Mesothelial cell of epicardium (in vitro differentiated cells): Measurements from ENCODE around the gene STK17B. TPM values are rescaled to one million over a fixed set of nuclear protein-coding genes. Genes with fewer than 3 reads are reported as not detected.

Experiments used
- DNase-seq, 2 experiments: peaks; one replicate each; pipeline ENCODE4 v3.0.0; 2021; ENCODE audit warnings: low spot score in 2 of 2; ENCODE audit not compliant: unreplicated experiment in 2 of 2
- H3K27ac Mint-ChIP-seq: 2 replicates; pipeline ENCODE4 v1.8.0; 2021; ENCODE audit warnings: mixed read lengths
- H3K27me3 Mint-ChIP-seq: 2 replicates; pipeline ENCODE4 v1.8.0; 2021; ENCODE audit warnings: low read depth, mixed read lengths
- H3K36me3 Mint-ChIP-seq: 2 replicates; pipeline ENCODE4 v1.8.0; 2021; ENCODE audit warnings: mixed read lengths
- H3K4me1 Mint-ChIP-seq: 2 replicates; pipeline ENCODE4 v1.8.0; 2021; ENCODE audit warnings: mixed read lengths
- H3K4me3 Mint-ChIP-seq: 2 replicates; pipeline ENCODE4 v1.8.0; 2021; ENCODE audit warnings: mild to moderate bottlenecking, moderate library complexity, mixed read lengths
- H3K9me3 Mint-ChIP-seq: 2 replicates; pipeline ENCODE4 v1.8.0; 2021; ENCODE audit warnings: mixed read lengths
- CTCF ChIP-seq: fragments of 200-600 bp; sonication (generic); IDR thresholded peaks from one replicate; pipeline ENCODE4 v1.5.0; 2021; ENCODE audit warnings: antibody characterized with exemption; ENCODE audit not compliant: unreplicated experiment
- total RNA-seq: library from RNA; stranded (reverse); gene quantifications from 3 replicates; pipeline ENCODE4 v1.2.1, GENCODE V29; 2021

Gene STK17B
- total RNA-seq: 35.2 to 36.5 TPM (median 35.6 TPM) in 3 replicates

GRCh38 chr2:196171248-196171871, at the start of gene STK17B:
TSS of gene STK17B (minus strand) at chr2:196171578. CDS start at chr2:196163383, 8,195 bp downstream.
- H3K4me3 Mint-ChIP-seq: peak within 1 kb of the TSS; percentile 97
- H3K27ac Mint-ChIP-seq: peak within 1 kb of the TSS; percentile 96
- H3K27me3 Mint-ChIP-seq: no peaks in the 10 kb centered on the region
- peaks cover 35% of the 10 kb centered on the region for H3K4me1 Mint-ChIP-seq
- no peaks in the 10 kb centered on the region for H3K36me3 Mint-ChIP-seq
- TF ChIP-seq CTCF: no peak
- H3K9me3 Mint-ChIP-seq: no peaks in the 10 kb centered on the region
- DNase-seq: peak; percentile 90 to 94

- peaks cover 3% of the 10 kb centered on the region for H3K9me3 Mint-ChIP-seq
- H3K36me3 Mint-ChIP-seq: peaks cover 21% of the 10 kb centered on the region
- no peak for TF ChIP-seq CTCF
- no peak for DNase-seq
- H3K27me3 Mint-ChIP-seq: no peaks in the 10 kb centered on the region
- H3K4me3 Mint-ChIP-seq: no peak overlapping the region
- H3K27ac Mint-ChIP-seq: no peak overlapping the region
- no peaks in the 10 kb centered on the region for H3K4me1 Mint-ChIP-seq
These were observed 49.3 kb upstream of the STK17B start for GRCh38 chr2:196220671-196221070.

GRCh38 chr2:196219671-196220070, 48.3 kb upstream of the STK17B start:
- Mint-ChIP-seq H3K36me3 (peaks cover 21% of the 10 kb centered on the region), H3K27me3 (no peaks in the 10 kb centered on the region), H3K4me3 (no peak overlapping the region), H3K9me3 (peaks cover 3% of the 10 kb centered on the region), H3K27ac (no peak overlapping the region), H3K4me1 (no peaks in the 10 kb centered on the region)
- DNase-seq: no peak
- no peak for TF ChIP-seq CTCF

- Mint-ChIP-seq H3K4me1 (no peaks in the 10 kb centered on the region), H3K9me3 (peaks cover 3% of the 10 kb centered on the region)
These were observed 46.7 kb upstream of the STK17B start for GRCh38 chr2:196218106-196218505.

GRCh38 chr2:196217116-196217515, 45.7 kb upstream of the STK17B start:
- H3K4me1 Mint-ChIP-seq: no peaks in the 10 kb centered on the region
- no peak for DNase-seq
- TF ChIP-seq CTCF: no peak
- H3K27ac Mint-ChIP-seq: no peak overlapping the region
- H3K36me3 Mint-ChIP-seq: peaks cover 19% of the 10 kb centered on the region
- no peak overlapping the region for H3K4me3 Mint-ChIP-seq
- H3K27me3 Mint-ChIP-seq: no peaks in the 10 kb centered on the region
- peaks cover 11% of the 10 kb centered on the region for H3K9me3 Mint-ChIP-seq

More at GRCh38 chr2:196218106-196218505, 46.7 kb upstream of the STK17B start:
- H3K4me3 Mint-ChIP-seq: no peak overlapping the region
- no peak for DNase-seq
- no peak overlapping the region for H3K27ac Mint-ChIP-seq
- H3K27me3 Mint-ChIP-seq: no peaks in the 10 kb centered on the region
- peaks cover 15% of the 10 kb centered on the region for H3K36me3 Mint-ChIP-seq
- no peak for TF ChIP-seq CTCF
